Measurements from ENCODE around the gene POU2AF1.
"Not testable (repeated sequence)": the region's sequence is repeated elsewhere in the genome, so short reads cannot be mapped to it uniquely, and the experiment has no call there.

- TF ChIP-seq CTCF (conservative IDR thresholded peaks at IDR 0.05; ENCODE audit: low read depth, low read length); EZH2phosphoT487 (IDR thresholded peaks at IDR 0.05; ENCODE audit: borderline replicate concordance, low read length); EZH2 (IDR thresholded peaks at IDR 0.05; ENCODE audit: low read length, unreplicated experiment): not testable (repeated sequence)
Measured at GRCh38 chr11:111401957-111402356, 22.9 kb upstream of the POU2AF1 start.

Measured in PC-3 (cell line).